ENCODE data around the gene CTRB2. TPM values are rescaled to one million over a fixed set of nuclear protein-coding genes. Genes with fewer than 3 reads are reported as not detected.

CTRB2 gene
- total RNA-seq, 1 donor from 2014 or later = not detected

DNA sequence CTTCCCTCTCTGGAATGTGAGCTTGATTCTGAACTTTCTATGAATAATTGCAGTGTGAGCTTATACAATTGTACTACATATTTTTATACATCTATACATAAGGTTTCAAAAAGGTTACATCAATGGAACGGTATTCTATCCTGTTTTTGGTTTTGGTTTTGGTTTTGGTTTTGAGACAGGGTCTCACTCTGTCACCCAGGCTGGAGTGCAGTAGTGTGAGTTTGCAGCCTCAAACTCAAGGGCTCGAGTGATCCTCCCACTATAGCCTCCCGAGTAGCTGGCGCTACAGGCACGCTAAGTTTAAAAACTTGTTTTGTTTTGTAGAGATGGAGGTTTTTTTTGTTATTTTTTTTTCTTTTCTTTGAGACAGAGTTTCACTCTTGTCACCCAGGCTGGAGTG lies 12.9 kb upstream of the CTRB2 start:
- TF ChIP-seq, protein P1, sequence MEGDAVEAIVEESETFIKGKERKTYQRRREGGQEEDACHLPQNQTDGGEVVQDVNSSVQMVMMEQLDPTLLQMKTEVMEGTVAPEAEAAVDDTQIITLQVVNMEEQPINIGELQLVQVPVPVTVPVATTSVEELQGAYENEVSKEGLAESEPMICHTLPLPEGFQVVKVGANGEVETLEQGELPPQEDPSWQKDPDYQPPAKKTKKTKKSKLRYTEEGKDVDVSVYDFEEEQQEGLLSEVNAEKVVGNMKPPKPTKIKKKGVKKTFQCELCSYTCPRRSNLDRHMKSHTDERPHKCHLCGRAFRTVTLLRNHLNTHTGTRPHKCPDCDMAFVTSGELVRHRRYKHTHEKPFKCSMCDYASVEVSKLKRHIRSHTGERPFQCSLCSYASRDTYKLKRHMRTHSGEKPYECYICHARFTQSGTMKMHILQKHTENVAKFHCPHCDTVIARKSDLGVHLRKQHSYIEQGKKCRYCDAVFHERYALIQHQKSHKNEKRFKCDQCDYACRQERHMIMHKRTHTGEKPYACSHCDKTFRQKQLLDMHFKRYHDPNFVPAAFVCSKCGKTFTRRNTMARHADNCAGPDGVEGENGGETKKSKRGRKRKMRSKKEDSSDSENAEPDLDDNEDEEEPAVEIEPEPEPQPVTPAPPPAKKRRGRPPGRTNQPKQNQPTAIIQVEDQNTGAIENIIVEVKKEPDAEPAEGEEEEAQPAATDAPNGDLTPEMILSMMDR (IDR thresholded peaks at IDR 0.05) = no peak
- DNase-seq = no peak
- H3K4me3 Mint-ChIP-seq = peak overlapping the region; percentile 70
- H3K9me3 Mint-ChIP-seq = no peaks in the 10 kb centered on the region
- ChIA-PET POLR2A (interaction anchor here (1.1 kb wide), 1 partner anchor 21 kb away, joined by 3 read pairs; no protein-coding TSS in a partner anchor), CTCF (interaction anchor here (3.3 kb wide), 1 partner anchor 20 kb away, joined by 16 read pairs; no protein-coding TSS in a partner anchor)
- H3K27ac Mint-ChIP-seq = peak overlapping the region; percentile 63
- peaks cover 10% of the 10 kb centered on the region for H3K27me3 Mint-ChIP-seq
- H3K4me1 Mint-ChIP-seq = peaks cover 11% of the 10 kb centered on the region
- intact Hi-C loops (cut with micrococcal nuclease) = loop anchor here (2.0 to 5.0 kb wide), 4 partner anchors 19 to 431 kb away; no protein-coding TSS in a partner anchor
- peak; percentile 56 for ATAC-seq (ENCODE audit: low read depth)
- H3K36me3 Mint-ChIP-seq (ENCODE audit: low read depth) = no peaks in the 10 kb centered on the region

DNA sequence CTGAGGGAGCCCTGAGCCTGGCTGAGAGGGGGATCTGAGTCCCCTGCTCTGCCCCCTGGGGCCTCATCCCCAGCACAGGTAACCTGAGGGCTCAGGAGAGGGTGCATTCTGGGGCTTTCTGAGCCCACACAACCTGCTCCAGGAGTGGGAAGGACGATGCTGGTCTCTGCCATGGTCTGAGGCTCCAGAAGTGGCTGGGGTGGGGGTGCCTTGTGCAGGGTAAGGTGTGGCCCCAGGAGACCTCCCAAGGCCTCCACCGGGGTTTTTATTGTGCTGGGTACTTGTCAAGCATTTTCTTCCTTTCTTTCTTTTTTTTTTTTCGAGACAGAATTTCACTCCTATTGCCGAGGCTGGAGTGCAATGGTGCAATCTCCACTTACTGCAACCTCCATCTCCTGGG lies 12.1 kb upstream of the CTRB2 start:
- CTCF ChIA-PET = interaction anchor here (3.3 kb wide), 1 partner anchor 19 kb away, joined by 16 read pairs; no protein-coding TSS in a partner anchor
- Mint-ChIP-seq H3K36me3 (ENCODE audit: low read depth) (no peaks in the 10 kb centered on the region), H3K4me1 (peaks cover 11% of the 10 kb centered on the region), H3K27me3 (peaks cover 5% of the 10 kb centered on the region), H3K9me3 (no peaks in the 10 kb centered on the region), H3K27ac (no peak overlapping the region), H3K4me3 (no peak overlapping the region)
- intact Hi-C loops (cut with micrococcal nuclease) = loop anchor here (2.0 to 5.0 kb wide), 3 partner anchors 66 to 432 kb away; no protein-coding TSS in a partner anchor
- TF ChIP-seq, protein P1 (IDR thresholded peaks at IDR 0.05) = no peak
- POLR2A ChIA-PET = interaction anchor here (1.1 kb wide), 1 partner anchor 20 kb away, joined by 3 read pairs; no protein-coding TSS in a partner anchor
- ATAC-seq (ENCODE audit: low read depth) (no peak), DNase-seq (no peak)

DNA sequence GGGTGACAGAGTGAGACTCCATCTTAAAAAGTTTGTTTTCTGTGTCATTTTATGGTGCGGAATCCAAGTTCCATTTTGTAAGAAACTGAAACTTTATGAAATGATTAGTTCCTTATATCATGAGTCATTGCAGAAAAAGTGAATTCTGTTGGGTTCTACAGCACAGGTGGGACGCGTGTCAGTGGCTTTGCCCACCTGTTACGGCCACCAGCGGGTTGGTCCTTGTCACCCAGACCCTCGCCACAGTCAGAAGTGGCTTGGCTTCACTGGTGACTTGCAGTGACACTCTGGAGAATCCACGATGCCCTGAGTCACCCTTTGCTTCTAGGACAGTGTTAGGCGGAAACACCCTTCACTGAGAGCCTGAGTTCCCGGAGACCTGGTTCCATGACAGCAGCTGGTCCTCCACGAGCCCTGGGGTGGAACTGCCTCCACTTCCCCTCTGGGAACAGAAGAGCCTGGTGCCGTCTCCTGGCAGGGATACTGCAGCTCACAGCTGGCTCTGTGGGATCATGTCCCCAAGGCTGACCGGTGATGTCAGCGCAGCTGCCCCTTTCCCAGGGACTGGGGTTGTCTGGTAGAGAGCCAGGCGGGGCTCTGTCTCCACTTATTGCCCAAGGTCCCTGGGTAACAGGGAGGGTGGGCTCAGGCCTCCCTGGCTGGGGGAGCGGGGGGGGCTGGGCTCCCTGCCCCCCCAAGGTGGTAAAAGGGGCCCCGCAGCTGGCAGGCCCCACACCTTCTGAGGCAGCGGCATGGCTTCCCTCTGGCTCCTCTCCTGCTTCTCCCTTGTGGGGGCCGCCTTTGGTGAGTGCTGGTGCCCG lies 11.5 kb upstream of the CTRB2 start, which contains the start of gene CTRB1:
Gene CTRB1, plus strand, starts transcription at position 733 of the 821 bp plus-strand sequence. Its CDS starts 20 bp downstream, at position 753.
- Mint-ChIP-seq H3K9me3 (no peaks in the 10 kb centered on the region), H3K4me3 (peak within 1 kb of the TSS; percentile 70), H3K27me3 (peaks cover 5% of the 10 kb centered on the region), H3K36me3 (ENCODE audit: low read depth) (no peaks in the 10 kb centered on the region), H3K27ac (peak within 1 kb of the TSS; percentile 63), H3K4me1 (peaks cover 11% of the 10 kb centered on the region)
- ATAC-seq (ENCODE audit: low read depth) = peak; percentile 67
- ChIA-PET CTCF (interaction anchor here (3.6 kb wide), 1 partner anchor 19 kb away, joined by 12 read pairs; no protein-coding TSS in a partner anchor), POLR2A (interaction anchor here (1.0 to 1.1 kb wide), 2 partner anchors 19 kb away, joined by 3 read pairs; no protein-coding TSS in a partner anchor)
- no peak for DNase-seq
- intact Hi-C loops (cut with micrococcal nuclease) = loop anchor here (2.0 to 5.0 kb wide), 3 partner anchors 66 to 432 kb away; no protein-coding TSS in a partner anchor
- TF ChIP-seq, protein P1 (IDR thresholded peaks at IDR 0.05) = no peak

DNA sequence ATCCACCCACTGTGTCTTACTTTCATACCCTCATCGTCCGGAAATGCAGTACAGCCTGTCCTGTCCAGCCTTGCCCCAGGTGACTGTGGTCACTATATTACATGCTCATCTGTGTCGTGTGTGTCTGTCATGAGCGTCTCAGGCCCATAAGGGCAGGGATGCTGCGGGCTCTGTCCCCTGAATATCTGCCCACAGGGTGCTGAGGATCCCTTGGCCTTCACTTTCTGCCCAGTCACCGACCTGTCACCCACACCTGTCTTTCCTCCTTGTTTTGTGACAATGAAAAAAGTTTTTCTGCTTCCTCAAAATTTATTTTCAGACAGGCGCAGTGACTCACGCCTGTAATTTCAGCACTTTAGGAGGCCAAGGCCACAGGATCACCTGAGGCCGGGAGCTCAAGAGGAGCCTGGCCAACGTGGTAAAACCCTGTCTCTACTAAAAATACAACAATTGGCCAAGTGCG lies 10.5 kb upstream of the CTRB2 start:
- ATAC-seq (ENCODE audit: low read depth) (no peak), DNase-seq (no peak)
- TF ChIP-seq, protein P1 (IDR thresholded peaks at IDR 0.05) = no peak
- Mint-ChIP-seq H3K4me1 (peaks cover 11% of the 10 kb centered on the region), H3K36me3 (ENCODE audit: low read depth) (no peaks in the 10 kb centered on the region), H3K9me3 (no peaks in the 10 kb centered on the region), H3K27ac (no peak overlapping the region), H3K4me3 (no peak overlapping the region), H3K27me3 (peaks cover 10% of the 10 kb centered on the region)
- intact Hi-C loops (cut with micrococcal nuclease) = loop anchor here (5.0 kb wide), 1 partner anchor 165 kb away; no protein-coding TSS in a partner anchor
- POLR2A ChIA-PET = interaction anchor here (1.0 kb wide), 1 partner anchor 18 kb away, joined by 3 read pairs; no protein-coding TSS in a partner anchor
- CTCF ChIA-PET = interaction anchor here (3.6 kb wide), 1 partner anchor 18 kb away, joined by 12 read pairs; no protein-coding TSS in a partner anchor

All from activated B cell treated with CpG ODN at 0.5 μM for 24 hours (primary cell).